ENCODE data around the gene NXPE2.

GRCh38 chr11:114724916-114725524 lies 46.7 kb downstream of the NXPE2 start:
- TF ChIP-seq GTF2F1 (IDR thresholded peaks at IDR 0.05; ENCODE audit: borderline replicate concordance, low read depth, low read length) (no peak), CREB1 (IDR thresholded peaks at IDR 0.05) (no peak), RAD21 (IDR thresholded peaks at IDR 0.05 in 1 of 2, conservative IDR thresholded peaks at IDR 0.05 in 1 of 2; ENCODE audit: low read depth in 2 of 2, low read length in 2 of 2) (no peak)
